GM19438 (cell line): ENCODE data around the gene CLEC2A.
"Not testable (repeated sequence)": the region's sequence is repeated elsewhere in the genome, so short reads cannot be mapped to it uniquely, and the experiment has no call there.

ENCODE experiments used
- ATAC-seq: cut with Tn5 transposase; IDR thresholded peaks from one replicate; pipeline ENCODE4 v1.9.1; 2021; ENCODE audit warnings: low read depth; ENCODE audit not compliant: unreplicated experiment

CLEC2A gene

DNA sequence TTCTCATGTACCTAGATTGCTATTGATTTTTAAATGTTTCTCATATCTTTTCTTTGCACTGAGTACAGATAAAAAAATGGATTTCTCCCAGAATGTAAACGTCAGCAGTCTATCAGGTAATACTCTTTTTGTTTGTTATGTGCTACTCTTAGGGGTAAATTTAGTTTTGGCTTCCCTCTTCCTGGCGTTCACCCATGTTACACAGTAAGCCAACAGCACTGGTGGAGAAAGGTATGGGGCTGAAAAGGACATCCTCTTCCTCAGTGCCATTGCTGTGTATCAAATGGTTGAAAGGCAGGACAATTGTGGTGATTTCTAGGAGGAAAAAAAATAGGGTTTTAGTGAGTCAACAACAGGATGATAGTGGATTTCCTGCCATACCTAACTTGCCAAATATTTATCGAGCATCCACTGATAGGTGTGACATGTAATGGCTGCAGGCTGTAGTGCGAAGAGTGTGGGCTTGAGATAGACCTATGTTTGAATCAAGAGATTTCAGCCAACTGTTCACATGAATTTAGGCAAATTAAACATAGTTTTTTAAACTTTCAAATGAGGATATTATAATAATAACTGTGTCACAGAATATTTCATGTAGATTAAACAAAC is 43.4 kb downstream of the CLEC2A start:
- no peak for ATAC-seq

DNA sequence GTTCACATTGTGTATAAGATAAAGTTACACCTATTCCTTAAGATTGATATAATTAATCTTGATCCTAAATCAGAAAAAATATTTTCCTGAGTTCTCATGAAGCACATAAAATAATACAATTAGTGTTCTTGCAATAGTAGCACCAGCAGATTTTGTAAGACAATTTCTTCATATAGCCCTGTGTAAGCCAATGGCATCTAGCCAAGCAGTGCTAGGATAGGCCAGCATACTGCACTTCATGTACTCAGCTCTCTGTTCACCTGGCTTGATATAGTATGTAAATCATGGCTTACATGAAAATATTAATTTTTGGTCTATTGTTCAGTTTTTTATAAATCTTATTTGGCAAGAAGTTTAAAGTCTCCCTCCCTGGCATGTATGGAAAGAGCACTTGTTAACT is 49.0 kb downstream of the CLEC2A start:
- no peak for ATAC-seq

DNA sequence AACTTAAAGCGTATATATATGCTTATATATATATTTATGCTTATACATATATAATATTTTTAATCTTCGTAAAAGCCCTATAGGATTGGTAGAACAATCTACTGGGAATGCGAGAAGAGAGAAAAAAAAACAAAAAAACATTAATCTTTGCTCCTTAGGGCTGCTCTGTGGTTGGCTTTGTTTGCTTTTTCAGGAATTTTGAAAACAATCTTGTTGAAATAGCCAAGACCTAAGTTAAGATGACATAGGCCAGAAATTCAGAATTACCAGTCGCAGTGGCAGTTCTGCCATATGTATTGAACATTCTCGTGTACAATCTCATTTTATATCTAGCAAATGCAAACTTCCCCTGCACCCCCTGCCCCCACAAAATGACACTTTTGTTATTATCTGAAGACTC is 50.2 kb downstream of the CLEC2A start:
- no peak for ATAC-seq

DNA sequence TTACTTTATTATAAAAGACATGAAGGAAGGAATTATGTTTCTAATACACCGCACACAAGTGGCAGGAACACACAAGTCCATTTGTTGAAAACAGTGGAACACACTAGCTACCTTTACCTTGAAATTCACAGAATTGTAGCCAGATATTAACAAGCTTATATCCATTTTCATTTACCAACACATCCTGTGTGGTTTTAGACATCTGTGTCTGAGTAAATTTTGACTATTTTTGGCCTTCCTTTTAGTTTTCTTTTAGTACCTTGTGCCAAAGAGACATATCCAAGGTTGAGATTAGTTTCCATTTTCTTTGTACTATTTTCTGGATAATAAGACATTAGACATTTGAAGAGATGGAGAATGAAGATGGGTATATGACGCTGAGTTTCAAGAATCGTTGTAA is 50.9 kb downstream of the CLEC2A start, which contains the start of gene KLRF2:
KLRF2 (plus strand) TSS at position 244 of the 400 bp plus-strand sequence; CDS start at position 351, 107 bp downstream.
- ATAC-seq: no peak

DNA sequence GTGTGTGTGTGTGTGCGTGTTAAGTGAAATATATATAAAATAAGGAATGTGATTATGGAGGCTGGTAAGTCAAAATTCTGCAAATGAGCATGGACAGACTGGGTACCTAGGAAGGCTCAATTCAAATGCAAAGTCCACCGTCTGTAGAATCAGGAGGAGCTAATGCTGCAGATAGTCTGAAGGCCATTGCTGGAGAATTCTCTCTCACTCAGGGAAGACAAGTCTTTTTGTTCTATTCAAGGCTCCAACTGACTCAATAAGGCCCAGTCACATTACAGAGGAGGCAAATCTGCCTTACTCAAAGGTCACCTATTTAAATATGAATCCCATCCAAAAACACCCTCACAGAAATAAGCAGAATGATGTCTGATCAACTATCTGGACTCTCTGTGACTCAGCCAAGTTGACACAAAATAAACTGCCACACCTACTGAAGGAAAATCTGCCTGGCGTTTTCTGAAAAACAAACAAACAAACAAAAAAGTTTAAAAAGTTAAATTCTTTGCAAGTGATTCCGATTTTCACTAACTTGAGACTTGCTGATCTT is 51.6 kb downstream of the CLEC2A start:
- no peak for ATAC-seq

DNA sequence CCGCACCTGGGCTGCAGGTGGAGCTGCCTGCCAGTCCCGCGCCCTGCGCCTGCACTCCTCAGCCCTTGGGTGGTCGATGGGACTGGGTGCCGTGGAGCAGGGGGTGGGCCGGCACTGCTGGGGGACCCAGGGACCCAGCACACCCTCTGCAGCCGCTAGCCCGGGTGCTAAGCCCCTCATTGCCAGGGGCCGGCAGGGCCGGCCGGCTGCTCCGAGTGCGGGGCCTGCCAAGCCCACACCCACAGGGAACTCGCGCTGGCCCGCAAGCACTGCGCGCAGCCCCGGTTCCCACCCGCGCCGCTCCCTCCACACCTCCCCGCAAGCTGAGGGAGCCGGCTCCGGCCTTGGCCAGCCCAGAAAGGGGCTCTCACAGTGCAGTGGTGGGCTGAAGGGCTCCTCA is 56.0 kb downstream of the CLEC2A start:
- not testable (repeated sequence) for ATAC-seq

- ATAC-seq: no peak
These were observed 59.4 kb downstream of the CLEC2A start for GRCh38 chr12:9872742-9873141.

GRCh38 chr12:9872162-9872561 is 60.0 kb downstream of the CLEC2A start:
- no peak for ATAC-seq

- no peak for ATAC-seq
These were observed 61.8 kb downstream of the CLEC2A start for GRCh38 chr12:9870286-9870866.

GRCh38 chr12:9869307-9870161 is 62.6 kb downstream of the CLEC2A start, which contains the start of gene CLEC2B:
Gene CLEC2B, minus strand, starts transcription at chr12:9869354.
- peak; percentile 49 for ATAC-seq

DNA sequence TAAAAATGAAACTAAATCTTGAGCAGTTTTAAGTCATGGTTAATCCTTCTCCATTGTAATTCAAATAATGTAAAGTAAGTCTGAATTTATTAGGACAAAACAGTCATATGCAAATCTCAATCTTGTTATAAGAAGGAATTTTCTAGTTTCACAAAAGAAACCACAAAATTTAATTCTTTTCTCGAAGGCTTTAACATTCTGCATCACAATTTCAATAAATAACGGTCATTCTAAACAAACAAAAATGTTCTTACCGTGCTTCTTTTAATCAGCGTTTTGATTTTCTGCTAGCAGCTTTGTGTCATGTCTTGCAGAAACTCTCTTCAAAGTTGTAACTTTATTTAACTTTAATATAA is 63.2 kb downstream of the CLEC2A start:
- no peak for ATAC-seq

DNA sequence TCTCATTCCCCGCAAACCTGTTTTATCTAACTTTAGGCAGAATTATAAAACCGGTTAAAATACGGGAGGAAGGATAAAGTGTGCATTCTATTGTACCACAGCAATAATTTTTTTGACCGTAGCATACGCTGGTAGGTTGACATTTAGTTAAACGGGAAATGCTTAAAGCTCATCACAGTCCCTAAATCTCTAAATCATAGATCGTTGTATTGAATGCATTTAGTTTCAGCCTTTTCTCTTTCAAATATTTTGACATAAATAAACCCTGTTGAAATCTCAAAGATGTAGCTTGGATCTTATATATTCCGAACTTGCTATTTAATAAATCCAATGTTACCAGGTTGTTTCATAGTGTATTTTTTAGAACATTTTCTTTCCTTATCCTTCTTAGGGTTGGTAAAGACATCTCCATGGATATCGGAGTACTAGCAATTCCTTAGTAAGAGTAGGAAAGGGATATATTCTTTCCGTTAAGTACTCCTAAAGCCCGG is 63.8 kb downstream of the CLEC2A start:
- ATAC-seq: no peak

GRCh38 chr12:9867531-9867930 is 64.6 kb downstream of the CLEC2A start:
- ATAC-seq: no peak

DNA sequence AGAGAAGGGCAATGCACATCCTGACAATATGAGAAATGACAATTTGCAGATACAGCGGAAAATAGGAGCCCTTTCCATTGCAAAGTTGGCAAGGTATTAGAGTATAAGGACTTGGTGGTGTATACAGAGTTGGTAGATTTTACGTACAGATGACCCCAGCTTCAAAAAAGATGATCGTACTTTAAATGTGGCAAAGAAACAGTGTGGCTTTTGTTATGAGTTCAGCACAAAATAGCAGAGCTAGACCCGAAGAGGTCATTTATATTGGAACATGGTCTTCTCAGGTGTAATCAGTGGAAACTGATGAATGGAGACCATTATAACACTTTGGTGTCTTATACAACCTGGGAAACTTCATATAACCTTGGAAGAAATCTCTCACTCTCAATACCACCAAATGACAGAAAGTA is 65.3 kb downstream of the CLEC2A start:
- ATAC-seq: no peak

GRCh38 chr12:9864913-9865675 is 67.1 kb downstream of the CLEC2A start:
- ATAC-seq: no peak
